ENCODE results near the gene WWC2.

Gene WWC2

GRCh38 chr4:183248201-183248600 lies 149.1 kb downstream of the WWC2 start:
- Histone ChIP-seq H3K36me3 (no peaks in the 10 kb centered on the region), H3K27me3 (ENCODE audit: insufficient read depth, low read depth, severe bottlenecking) (no peaks in the 10 kb centered on the region), H3K4me3 (ENCODE audit: low read depth, low read length) (no peak overlapping the region), H3K9me3 (ENCODE audit: severe bottlenecking) (no peaks in the 10 kb centered on the region), H3K27ac (no peak overlapping the region)
- DNase-seq, result no peak
- TF ChIP-seq CTCF (IDR thresholded peaks at IDR 0.05; ENCODE audit: low read depth, low read length), result no peak

- H3K27ac ChIP-seq, result no peak overlapping the region
- no peaks in the 10 kb centered on the region for H3K36me3 ChIP-seq
- DNase-seq, result peak; percentile 57
- TF ChIP-seq CTCF (IDR thresholded peaks at IDR 0.05; ENCODE audit: low read depth, low read length), result peak; percentile 71
- no peaks in the 10 kb centered on the region for H3K9me3 ChIP-seq (ENCODE audit: severe bottlenecking)
- H3K27me3 ChIP-seq (ENCODE audit: insufficient read depth, low read depth, severe bottlenecking), result no peaks in the 10 kb centered on the region
- H3K4me3 ChIP-seq (ENCODE audit: low read depth, low read length), result no peak overlapping the region
Measured at GRCh38 chr4:183249854-183250253, 150.8 kb downstream of the WWC2 start.

GRCh38 chr4:183250831-183251230 lies 151.8 kb downstream of the WWC2 start:
- no peak overlapping the region for H3K4me3 ChIP-seq (ENCODE audit: low read depth, low read length)
- no peak for TF ChIP-seq CTCF (IDR thresholded peaks at IDR 0.05; ENCODE audit: low read depth, low read length)
- H3K36me3 ChIP-seq, result no peaks in the 10 kb centered on the region
- no peak for DNase-seq
- H3K9me3 ChIP-seq (ENCODE audit: severe bottlenecking), result no peaks in the 10 kb centered on the region
- H3K27ac ChIP-seq, result no peak overlapping the region
- no peaks in the 10 kb centered on the region for H3K27me3 ChIP-seq (ENCODE audit: insufficient read depth, low read depth, severe bottlenecking)

- Histone ChIP-seq H3K4me3 (ENCODE audit: low read depth, low read length) (no peak overlapping the region), H3K9me3 (ENCODE audit: severe bottlenecking) (no peaks in the 10 kb centered on the region), H3K36me3 (no peaks in the 10 kb centered on the region), H3K27ac (no peak overlapping the region), H3K27me3 (ENCODE audit: insufficient read depth, low read depth, severe bottlenecking) (no peaks in the 10 kb centered on the region)
- no peak for TF ChIP-seq CTCF (IDR thresholded peaks at IDR 0.05; ENCODE audit: low read depth, low read length)
- no peak for DNase-seq
Measured at GRCh38 chr4:183252959-183253358, 153.9 kb downstream of the WWC2 start.

- no peak overlapping the region for H3K4me3 ChIP-seq (ENCODE audit: low read depth, low read length)
- H3K36me3 ChIP-seq, result no peaks in the 10 kb centered on the region
Measured at GRCh38 chr4:183253451-183253850, 154.4 kb downstream of the WWC2 start.

More at GRCh38 chr4:183253451-183253850, 154.4 kb downstream of the WWC2 start:
- DNase-seq, result no peak
- no peaks in the 10 kb centered on the region for H3K9me3 ChIP-seq (ENCODE audit: severe bottlenecking)
- H3K27ac ChIP-seq, result no peak overlapping the region
- no peak for TF ChIP-seq CTCF (IDR thresholded peaks at IDR 0.05; ENCODE audit: low read depth, low read length)
- no peaks in the 10 kb centered on the region for H3K27me3 ChIP-seq (ENCODE audit: insufficient read depth, low read depth, severe bottlenecking)
